GM12875 (cell line): ENCODE data around the gene CATSPERD.

ENCODE experiments used
- H3K4me3 ChIP-seq: one replicate; pipeline ENCODE4 v1.5.1; 2011; ENCODE audit warnings: low read depth, low read length, control low read depth
- CTCF ChIP-seq: IDR thresholded peaks from 2 replicates; pipeline ENCODE4 v1.5.1; 2011; ENCODE audit warnings: low read depth, mild to moderate bottlenecking, control low read depth, inconsistent platforms, low read length, moderate library complexity, borderline replicate concordance; ENCODE audit not compliant: insufficient read depth

Gene CATSPERD

GRCh38 chr19:5691822-5692722 lies 28.4 kb upstream of the CATSPERD start:
- no peak for TF ChIP-seq CTCF
- peak overlapping the region; percentile 89 for H3K4me3 ChIP-seq

GRCh38 chr19:5692723-5693194 lies 27.7 kb upstream of the CATSPERD start:
- TF ChIP-seq CTCF = no peak
- no peak overlapping the region for H3K4me3 ChIP-seq

GRCh38 chr19:5693195-5694166 lies 27.0 kb upstream of the CATSPERD start:
- TF ChIP-seq CTCF = no peak

GRCh38 chr19:5694167-5694955 lies 26.1 kb upstream of the CATSPERD start:
- TF ChIP-seq CTCF = no peak
- no peak overlapping the region for H3K4me3 ChIP-seq

More at GRCh38 chr19:5693195-5694166, 27.0 kb upstream of the CATSPERD start:
- H3K4me3 ChIP-seq = no peak overlapping the region

GRCh38 chr19:5694956-5695648 lies 25.3 kb upstream of the CATSPERD start:
- TF ChIP-seq CTCF = no peak
- H3K4me3 ChIP-seq = no peak overlapping the region

- no peak for TF ChIP-seq CTCF
- no peak overlapping the region for H3K4me3 ChIP-seq
Observed at GRCh38 chr19:5695649-5696195, 24.7 kb upstream of the CATSPERD start.
